Endodermal cell (in vitro differentiated cells): ENCODE results near the gene CRACDL. TPM values are rescaled to one million over a fixed set of nuclear protein-coding genes. Genes with fewer than 3 reads are reported as not detected.

Experiments
- DNase-seq: peaks from one replicate; pipeline ENCODE4 v3.0.0-alpha.2; 2017
- H3K27ac ChIP-seq: 2 replicates; pipeline ENCODE4 v1.5.1; 2013; ENCODE audit warnings: mild to moderate bottlenecking, low read depth, low read length, moderate library complexity
- H3K27me3 ChIP-seq: 2 replicates; pipeline ENCODE4 v1.6.1; 2013; ENCODE audit warnings: mild to moderate bottlenecking, low read length, moderate library complexity; ENCODE audit not compliant: insufficient read depth, control insufficient read depth, poor library complexity, severe bottlenecking
- H3K36me3 ChIP-seq: 2 replicates; pipeline ENCODE4 v1.7.0; 2013; ENCODE audit warnings: mild to moderate bottlenecking, low read length, moderate library complexity; ENCODE audit not compliant: control insufficient read depth, insufficient read depth
- H3K4me1 ChIP-seq: one replicate; pipeline ENCODE4 v1.7.0; 2013; ENCODE audit warnings: low read length; ENCODE audit not compliant: control insufficient read depth, insufficient read depth
- H3K4me3 ChIP-seq: 2 replicates; pipeline ENCODE4 v1.5.1; 2013; ENCODE audit warnings: mild to moderate bottlenecking, low read length, moderate library complexity
- H3K9ac ChIP-seq: 2 replicates; pipeline ENCODE4 v1.6.1; 2013; ENCODE audit warnings: mild to moderate bottlenecking, low read length, moderate library complexity; ENCODE audit not compliant: poor library complexity, severe bottlenecking; ENCODE audit errors: extremely low read depth
- H3K9me3 ChIP-seq: 2 replicates; pipeline ENCODE4 v1.6.1; 2013; ENCODE audit warnings: mild to moderate bottlenecking, low read length, moderate library complexity; ENCODE audit not compliant: control insufficient read depth
- H3K27ac Mint-ChIP-seq: 2 replicates; pipeline ENCODE4 v1.8.0; 2020; ENCODE audit warnings: mixed read lengths
- H3K27me3 Mint-ChIP-seq: 2 replicates; pipeline ENCODE4 v1.8.0; 2021; ENCODE audit warnings: mild to moderate bottlenecking, mixed read lengths; ENCODE audit not compliant: insufficient read depth
- H3K36me3 Mint-ChIP-seq: 2 replicates; pipeline ENCODE4 v1.8.0; 2020; ENCODE audit warnings: low read depth, mixed read lengths
- H3K4me1 Mint-ChIP-seq: 2 replicates; pipeline ENCODE4 v1.8.0; 2020; ENCODE audit warnings: mixed read lengths
- H3K4me3 Mint-ChIP-seq: 2 replicates; pipeline ENCODE4 v1.8.0; 2020; ENCODE audit warnings: mild to moderate bottlenecking, moderate library complexity, mixed read lengths
- H3K9me3 Mint-ChIP-seq: 2 replicates; pipeline ENCODE4 v1.8.0; 2020; ENCODE audit warnings: mild to moderate bottlenecking, mixed read lengths
- WGBS, 2 experiments: methylation state at CpG; one replicate each; pipeline versions ENCODE4 v1.1.5 to v1.1.7; 2013; ENCODE audit warnings: missing lambda C conversion rate in 2 of 2, mixed read lengths in 1 of 2; ENCODE audit not compliant: insufficient coverage in 1 of 2, insufficient read length in 1 of 2; 5-methylcytosine and 5-hydroxymethylcytosine counted together
- total RNA-seq, 2 donors: library from RNA; stranded (reverse); fragmentation: NEBNext Ultra II Directional in 1 of 2; extraction: Animal tissue kit (Norgen Biotek cat#: 25700) in 1 of 2; gene quantifications; 2 replicates in 1 of 2; 3 replicates in 1 of 2; pipeline ENCODE4 v1.2.1, GENCODE V29; 2021
- TF ChIP-seq, protein P1 (sequence below): fragments of 200-600 bp; sonication (generic); conservative IDR thresholded peaks from 2 replicates; pipeline ENCODE4 v1.5.0; 2021; ENCODE audit warnings: antibody characterized with exemption, mild to moderate bottlenecking

CRACDL gene
- total RNA-seq, 2 donors from 2014 or later = 0.26 to 0.31 TPM

DNA sequence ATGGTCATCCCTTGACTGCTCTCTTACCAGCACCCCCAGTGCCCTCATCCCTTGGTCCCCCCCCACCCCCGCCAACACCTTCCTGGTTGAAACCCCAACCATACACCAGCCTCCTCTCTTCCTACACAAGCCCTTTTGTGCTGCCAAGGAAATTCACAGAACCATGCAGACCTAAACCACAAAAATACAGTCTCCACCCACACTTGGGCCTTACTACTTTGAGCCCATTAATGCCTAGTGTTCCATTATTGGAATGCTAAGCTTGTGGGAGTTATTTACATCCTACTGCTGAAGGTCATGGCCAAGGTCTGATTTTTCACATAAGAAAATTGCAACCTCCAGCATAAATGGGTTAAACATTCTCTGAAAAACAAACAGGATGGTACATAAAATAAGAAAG, 4.1 kb upstream of the CRACDL start:
- Histone ChIP-seq H3K36me3 (no peaks in the 10 kb centered on the region), H3K27me3 (peaks cover 46% of the 10 kb centered on the region), H3K4me3 (no peak overlapping the region), H3K4me1 (no peaks in the 10 kb centered on the region), H3K27ac (no peak overlapping the region), H3K9ac (no peak overlapping the region), H3K9me3 (no peaks in the 10 kb centered on the region)
- 100% methylated on average over 1 of the region's 1 CpG; no CpG with 5 or more reads in 1 of the 2 experiments for WGBS, 2 experiments
- H3K27ac Mint-ChIP-seq = no peak overlapping the region
- no peaks in the 10 kb centered on the region for H3K36me3 Mint-ChIP-seq
- no peaks in the 10 kb centered on the region for H3K9me3 Mint-ChIP-seq
- DNase-seq = no peak
- peaks cover 45% of the 10 kb centered on the region for H3K27me3 Mint-ChIP-seq
- H3K4me3 Mint-ChIP-seq = no peak overlapping the region
- H3K4me1 Mint-ChIP-seq = peaks cover 3% of the 10 kb centered on the region
- TF ChIP-seq, protein P1, sequence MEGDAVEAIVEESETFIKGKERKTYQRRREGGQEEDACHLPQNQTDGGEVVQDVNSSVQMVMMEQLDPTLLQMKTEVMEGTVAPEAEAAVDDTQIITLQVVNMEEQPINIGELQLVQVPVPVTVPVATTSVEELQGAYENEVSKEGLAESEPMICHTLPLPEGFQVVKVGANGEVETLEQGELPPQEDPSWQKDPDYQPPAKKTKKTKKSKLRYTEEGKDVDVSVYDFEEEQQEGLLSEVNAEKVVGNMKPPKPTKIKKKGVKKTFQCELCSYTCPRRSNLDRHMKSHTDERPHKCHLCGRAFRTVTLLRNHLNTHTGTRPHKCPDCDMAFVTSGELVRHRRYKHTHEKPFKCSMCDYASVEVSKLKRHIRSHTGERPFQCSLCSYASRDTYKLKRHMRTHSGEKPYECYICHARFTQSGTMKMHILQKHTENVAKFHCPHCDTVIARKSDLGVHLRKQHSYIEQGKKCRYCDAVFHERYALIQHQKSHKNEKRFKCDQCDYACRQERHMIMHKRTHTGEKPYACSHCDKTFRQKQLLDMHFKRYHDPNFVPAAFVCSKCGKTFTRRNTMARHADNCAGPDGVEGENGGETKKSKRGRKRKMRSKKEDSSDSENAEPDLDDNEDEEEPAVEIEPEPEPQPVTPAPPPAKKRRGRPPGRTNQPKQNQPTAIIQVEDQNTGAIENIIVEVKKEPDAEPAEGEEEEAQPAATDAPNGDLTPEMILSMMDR = no peak

DNA sequence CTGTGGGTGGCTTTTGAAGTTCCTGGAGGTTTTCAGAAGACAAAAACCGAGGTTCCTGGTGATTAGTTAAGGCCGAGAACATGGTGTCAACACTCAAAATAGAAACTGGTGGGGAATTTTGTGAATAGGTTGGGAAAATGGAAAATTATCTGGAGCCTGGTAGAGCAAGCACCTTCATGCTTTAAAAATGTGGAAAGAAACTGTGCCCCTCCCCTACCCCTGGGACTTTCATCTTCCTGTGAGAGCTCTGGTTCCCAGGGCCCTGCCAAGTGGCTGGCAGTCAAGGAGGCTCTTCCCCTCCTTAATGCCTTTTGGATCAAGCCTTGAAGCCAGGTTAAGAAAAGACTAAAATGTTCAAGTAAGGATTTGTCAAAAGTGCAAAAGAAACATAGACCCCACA, 1.9 kb upstream of the CRACDL start:
- H3K27ac Mint-ChIP-seq = no peak overlapping the region
- H3K4me3 ChIP-seq = no peak overlapping the region
- TF ChIP-seq, protein P1 = no peak
- H3K27me3 Mint-ChIP-seq = peaks cover 67% of the 10 kb centered on the region
- H3K4me1 Mint-ChIP-seq = peaks cover 3% of the 10 kb centered on the region
- H3K9me3 Mint-ChIP-seq = no peaks in the 10 kb centered on the region
- H3K36me3 Mint-ChIP-seq = no peaks in the 10 kb centered on the region
- H3K27ac ChIP-seq = no peak overlapping the region
- no peaks in the 10 kb centered on the region for H3K4me1 ChIP-seq
- peaks cover 67% of the 10 kb centered on the region for H3K27me3 ChIP-seq
- no peak for DNase-seq
- H3K9ac ChIP-seq = no peak overlapping the region
- peak overlapping the region; percentile 52 for H3K4me3 Mint-ChIP-seq
- no peaks in the 10 kb centered on the region for H3K36me3 ChIP-seq
- 79 to 83% methylated on average over 2 of the region's 2 CpGs for WGBS, 2 experiments
- H3K9me3 ChIP-seq = no peaks in the 10 kb centered on the region

DNA sequence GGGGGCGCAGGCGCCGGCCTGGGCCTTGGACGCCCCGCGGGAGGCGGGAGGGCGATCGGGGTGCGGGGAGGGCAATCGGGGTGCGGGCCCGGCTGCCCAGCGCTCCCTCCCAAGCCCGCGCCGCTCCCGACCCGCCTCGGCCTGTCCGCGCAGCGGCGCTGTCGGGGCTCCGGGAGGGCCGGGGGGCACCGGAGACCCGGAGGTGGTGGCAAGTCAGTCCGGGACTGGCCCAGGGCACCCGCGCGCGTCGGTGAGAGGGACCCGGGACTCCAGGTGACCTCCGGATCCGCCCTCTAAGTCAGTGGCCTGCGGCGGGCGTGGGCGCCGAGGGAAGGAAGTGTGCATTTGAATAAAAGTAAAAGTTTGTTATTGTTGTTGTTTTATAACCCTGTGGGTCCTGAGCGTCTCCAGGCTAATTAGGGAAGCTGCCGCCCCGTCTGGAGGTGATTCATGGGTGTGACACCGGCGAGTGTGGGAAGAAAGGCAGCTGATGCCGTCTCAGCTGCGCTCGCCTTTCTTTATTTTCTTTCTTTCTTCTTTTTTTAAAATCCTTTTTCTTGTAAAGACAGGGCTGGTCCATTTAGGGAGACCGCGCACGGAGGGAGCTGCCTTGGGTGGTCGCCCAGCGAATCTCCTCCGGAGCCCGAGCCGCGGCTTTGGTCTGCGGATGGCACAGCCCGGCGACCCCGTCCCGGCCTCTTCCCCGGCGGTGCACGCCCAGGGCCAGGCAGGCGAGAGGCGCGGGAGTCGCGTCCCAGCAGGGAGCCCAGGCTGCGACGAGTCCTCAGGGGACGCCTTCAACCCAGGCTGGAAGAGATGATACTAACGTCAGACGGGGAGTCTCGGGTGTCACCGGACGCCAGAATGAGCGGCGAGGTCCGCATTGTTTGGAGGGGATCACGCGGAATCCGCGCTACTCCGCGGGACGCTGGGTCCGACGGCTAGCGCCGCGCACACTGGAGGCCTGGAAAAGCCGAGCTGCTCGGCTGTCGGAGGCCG, 627 bp upstream of the CRACDL start:
- 5 to 6% methylated on average over 36 to 100 of the region's 100 CpGs for WGBS, 2 experiments
- peak; percentile 83 for DNase-seq
- Mint-ChIP-seq H3K36me3 (no peaks in the 10 kb centered on the region), H3K9me3 (no peaks in the 10 kb centered on the region), H3K27me3 (peaks cover 70% of the 10 kb centered on the region), H3K4me3 (peak overlapping the region; percentile 52), H3K4me1 (peaks cover 3% of the 10 kb centered on the region), H3K27ac (no peak overlapping the region)
- TF ChIP-seq, protein P1 = peak; percentile 53
- Histone ChIP-seq H3K4me1 (no peaks in the 10 kb centered on the region), H3K27ac (no peak overlapping the region), H3K9ac (no peak overlapping the region), H3K36me3 (no peaks in the 10 kb centered on the region), H3K4me3 (peak overlapping the region; percentile 76), H3K9me3 (no peaks in the 10 kb centered on the region), H3K27me3 (peaks cover 67% of the 10 kb centered on the region)
